ENCODE results near the gene C12orf43.

DNA sequence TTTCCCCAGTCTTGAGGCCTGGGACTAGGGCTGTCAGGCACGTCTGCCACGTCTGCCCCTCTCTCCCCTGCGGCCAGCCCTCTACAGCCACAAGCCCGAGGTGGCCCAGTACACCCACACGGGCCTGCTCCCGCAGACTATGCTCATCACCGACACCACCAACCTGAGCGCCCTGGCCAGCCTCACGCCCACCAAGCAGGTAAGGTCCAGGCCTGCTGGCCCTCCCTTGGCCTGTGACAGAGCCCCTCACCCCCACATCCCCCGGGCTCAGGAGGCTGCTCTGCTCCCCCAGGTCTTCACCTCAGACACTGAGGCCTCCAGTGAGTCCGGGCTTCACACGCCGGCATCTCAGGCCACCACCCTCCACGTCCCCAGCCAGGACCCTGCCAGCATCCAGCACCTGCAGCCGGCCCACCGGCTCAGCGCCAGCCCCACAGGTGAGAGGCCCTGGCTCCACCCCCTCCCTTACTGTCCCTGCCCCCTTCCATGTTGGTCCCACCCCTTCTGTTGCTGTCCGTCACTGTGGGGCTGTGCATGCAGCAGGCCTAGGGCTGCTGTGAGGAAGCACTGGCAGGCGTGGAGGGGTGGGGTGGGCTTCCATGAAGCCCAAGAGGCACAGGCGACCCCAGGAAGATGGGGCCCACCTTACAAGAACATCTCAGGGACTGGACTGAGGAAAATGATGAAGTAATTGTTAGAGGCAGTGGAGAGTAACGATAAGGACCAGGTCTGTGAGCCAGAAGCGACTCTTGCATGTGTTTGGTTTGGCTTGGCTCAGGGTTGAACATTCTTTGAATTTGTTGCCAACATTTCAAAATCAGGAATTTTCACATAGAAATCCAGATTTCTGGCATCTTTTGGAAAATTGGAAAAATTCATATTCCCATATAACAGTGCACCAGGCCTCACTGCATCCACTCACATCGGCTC is 16.8 kb downstream of the C12orf43 start:
- TF ChIP-seq, protein P1, sequence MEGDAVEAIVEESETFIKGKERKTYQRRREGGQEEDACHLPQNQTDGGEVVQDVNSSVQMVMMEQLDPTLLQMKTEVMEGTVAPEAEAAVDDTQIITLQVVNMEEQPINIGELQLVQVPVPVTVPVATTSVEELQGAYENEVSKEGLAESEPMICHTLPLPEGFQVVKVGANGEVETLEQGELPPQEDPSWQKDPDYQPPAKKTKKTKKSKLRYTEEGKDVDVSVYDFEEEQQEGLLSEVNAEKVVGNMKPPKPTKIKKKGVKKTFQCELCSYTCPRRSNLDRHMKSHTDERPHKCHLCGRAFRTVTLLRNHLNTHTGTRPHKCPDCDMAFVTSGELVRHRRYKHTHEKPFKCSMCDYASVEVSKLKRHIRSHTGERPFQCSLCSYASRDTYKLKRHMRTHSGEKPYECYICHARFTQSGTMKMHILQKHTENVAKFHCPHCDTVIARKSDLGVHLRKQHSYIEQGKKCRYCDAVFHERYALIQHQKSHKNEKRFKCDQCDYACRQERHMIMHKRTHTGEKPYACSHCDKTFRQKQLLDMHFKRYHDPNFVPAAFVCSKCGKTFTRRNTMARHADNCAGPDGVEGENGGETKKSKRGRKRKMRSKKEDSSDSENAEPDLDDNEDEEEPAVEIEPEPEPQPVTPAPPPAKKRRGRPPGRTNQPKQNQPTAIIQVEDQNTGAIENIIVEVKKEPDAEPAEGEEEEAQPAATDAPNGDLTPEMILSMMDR (IDR thresholded peaks at IDR 0.05), result no peak
- TF ChIP-seq POLR2A (IDR thresholded peaks at IDR 0.05), result no peak

Data from right lobe of liver (tissue), 4 donors.